AG09309 (cell line): ENCODE data around the gene HSP90AA1.
A peak's percentile ranks its signal among the peaks of the same experiment; 100 is the strongest.

Source experiments
- DNase-seq: peaks from one replicate; pipeline ENCODE4 v3.0.0-alpha.2; 2010; ENCODE audit warnings: low read depth
- H3K4me3 ChIP-seq: 2 replicates; pipeline ENCODE4 v1.5.1; 2011; ENCODE audit warnings: mild to moderate bottlenecking, low read depth, low read length, moderate library complexity; ENCODE audit not compliant: control insufficient read depth
- TF ChIP-seq, protein P1 (sequence below): IDR thresholded peaks from 2 replicates; pipeline ENCODE4 v1.5.1; 2011; ENCODE audit warnings: mild to moderate bottlenecking, low read depth, low read length, inconsistent platforms; ENCODE audit not compliant: insufficient read depth, control insufficient read depth; ENCODE audit errors: missing control alignments

The HSP90AA1 gene

DNA sequence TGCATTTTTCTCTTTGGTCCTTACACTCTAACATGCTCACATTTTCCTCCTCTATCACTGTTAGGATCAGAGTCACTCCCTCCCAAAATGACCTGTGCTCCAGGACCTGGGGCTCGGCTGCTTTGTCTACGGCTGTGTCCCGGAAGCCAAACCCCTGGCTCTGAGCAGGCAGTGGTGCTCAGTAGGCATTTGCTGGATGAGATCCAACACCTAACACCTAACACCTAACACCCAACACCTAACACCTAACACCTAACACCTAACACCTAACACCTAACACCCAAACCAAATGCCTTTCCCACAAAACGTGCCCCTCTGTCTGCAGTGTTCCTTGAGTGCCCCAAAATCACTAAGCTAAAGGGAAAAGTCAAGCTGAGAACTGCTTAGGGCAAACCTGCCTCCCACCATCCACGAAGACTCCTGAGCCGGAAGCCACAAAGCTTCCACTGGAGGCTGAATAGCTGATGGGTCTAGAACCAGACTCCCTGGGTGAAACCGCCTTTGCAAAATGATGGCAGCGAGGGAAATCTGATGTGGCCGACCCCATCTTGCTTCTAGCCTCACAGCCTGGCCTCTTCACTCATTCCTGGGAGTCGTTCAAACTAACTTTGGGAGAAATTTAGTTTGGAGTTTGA, 29.2 kb downstream of the HSP90AA1 start:
- TF ChIP-seq, protein P1, sequence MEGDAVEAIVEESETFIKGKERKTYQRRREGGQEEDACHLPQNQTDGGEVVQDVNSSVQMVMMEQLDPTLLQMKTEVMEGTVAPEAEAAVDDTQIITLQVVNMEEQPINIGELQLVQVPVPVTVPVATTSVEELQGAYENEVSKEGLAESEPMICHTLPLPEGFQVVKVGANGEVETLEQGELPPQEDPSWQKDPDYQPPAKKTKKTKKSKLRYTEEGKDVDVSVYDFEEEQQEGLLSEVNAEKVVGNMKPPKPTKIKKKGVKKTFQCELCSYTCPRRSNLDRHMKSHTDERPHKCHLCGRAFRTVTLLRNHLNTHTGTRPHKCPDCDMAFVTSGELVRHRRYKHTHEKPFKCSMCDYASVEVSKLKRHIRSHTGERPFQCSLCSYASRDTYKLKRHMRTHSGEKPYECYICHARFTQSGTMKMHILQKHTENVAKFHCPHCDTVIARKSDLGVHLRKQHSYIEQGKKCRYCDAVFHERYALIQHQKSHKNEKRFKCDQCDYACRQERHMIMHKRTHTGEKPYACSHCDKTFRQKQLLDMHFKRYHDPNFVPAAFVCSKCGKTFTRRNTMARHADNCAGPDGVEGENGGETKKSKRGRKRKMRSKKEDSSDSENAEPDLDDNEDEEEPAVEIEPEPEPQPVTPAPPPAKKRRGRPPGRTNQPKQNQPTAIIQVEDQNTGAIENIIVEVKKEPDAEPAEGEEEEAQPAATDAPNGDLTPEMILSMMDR = no peak
- H3K4me3 ChIP-seq = no peak overlapping the region
- DNase-seq = no peak

DNA sequence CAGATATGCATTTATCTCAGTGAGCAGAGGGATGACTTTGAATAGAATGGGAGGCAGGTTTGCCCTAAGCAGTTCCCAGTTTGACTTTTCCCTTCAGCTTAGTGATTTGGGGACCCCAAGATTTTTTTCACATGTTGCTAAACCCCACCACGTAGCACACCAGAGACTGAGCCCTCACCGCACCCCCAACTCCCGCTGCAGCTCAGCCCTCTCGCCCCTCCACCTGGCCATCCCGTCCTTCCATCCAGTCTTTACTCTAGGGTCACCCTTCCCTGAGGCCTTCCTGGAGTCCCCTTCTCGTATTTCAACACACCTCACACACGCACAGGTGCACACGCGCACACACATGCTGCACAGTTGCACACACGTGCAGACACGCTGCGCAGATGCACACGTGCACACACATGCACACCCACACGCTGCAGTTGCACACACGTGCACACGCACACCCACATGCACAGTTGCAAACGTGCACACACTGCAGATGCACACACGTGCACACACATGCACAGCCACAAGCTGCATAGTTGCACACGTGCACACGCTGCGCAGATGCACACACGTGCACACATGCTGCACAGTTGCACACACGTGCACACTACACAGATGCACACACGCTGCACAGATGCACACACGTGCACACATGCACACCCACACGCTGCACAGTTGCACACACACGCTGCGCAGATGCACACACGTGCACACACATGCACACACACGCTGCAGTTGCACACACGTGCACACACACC, 30.0 kb downstream of the HSP90AA1 start:
- H3K4me3 ChIP-seq = no peak overlapping the region
- no peak for DNase-seq
- TF ChIP-seq, protein P1 = no peak

DNA sequence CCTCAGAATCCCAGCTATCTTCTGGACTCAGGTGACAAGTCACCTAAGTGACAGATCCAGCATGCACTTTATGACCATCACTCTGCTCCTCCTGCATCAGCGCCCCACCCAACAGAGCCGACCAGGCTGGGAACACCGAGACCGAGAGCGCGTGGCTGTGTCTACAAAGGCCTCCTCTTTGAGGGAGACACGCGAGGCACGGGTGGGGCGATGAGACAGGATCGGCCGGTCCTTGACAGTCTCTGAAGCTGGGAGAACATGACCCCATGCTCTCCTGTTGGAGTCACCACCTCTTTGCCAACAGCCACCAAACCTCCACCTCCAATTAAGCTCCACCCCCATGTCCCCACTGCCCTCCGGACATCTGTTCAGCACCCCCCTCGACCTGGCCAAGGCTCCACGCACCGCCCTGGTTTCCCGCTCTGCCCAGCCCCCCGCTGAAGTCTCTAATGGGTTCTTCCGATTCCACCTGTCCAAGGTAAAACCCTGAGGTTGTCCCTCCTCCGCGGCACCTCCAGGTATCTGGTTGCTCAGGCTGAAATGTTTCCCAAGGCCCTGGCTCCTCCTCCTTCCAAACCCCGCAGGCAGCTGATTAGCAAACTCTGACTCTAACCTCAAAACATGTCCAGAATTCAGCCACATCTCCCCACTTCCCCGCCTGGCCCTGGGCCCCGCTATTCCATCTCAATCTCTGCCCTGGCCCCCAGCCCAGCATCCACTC, 31.5 kb downstream of the HSP90AA1 start:
- TF ChIP-seq, protein P1 = no peak
- H3K4me3 ChIP-seq = no peak overlapping the region
- peak; percentile 17 for DNase-seq

- no peak for DNase-seq
- H3K4me3 ChIP-seq = no peak overlapping the region
- TF ChIP-seq, protein P1 = no peak
Observed at GRCh38 chr14:102052522-102052921, 34.3 kb downstream of the HSP90AA1 start.

GRCh38 chr14:102050625-102051024, 36.2 kb downstream of the HSP90AA1 start:
- peak; percentile 63 for DNase-seq
- TF ChIP-seq, protein P1 = no peak
- H3K4me3 ChIP-seq = no peak overlapping the region

GRCh38 chr14:102050026-102050405, 36.8 kb downstream of the HSP90AA1 start:
- no peak overlapping the region for H3K4me3 ChIP-seq
- TF ChIP-seq, protein P1 = no peak
- DNase-seq = no peak
